Heart right ventricle (tissue), 16 donors: ENCODE data around the gene CDK5RAP3. TPM values are rescaled to one million over a fixed set of nuclear protein-coding genes. Genes with fewer than 3 reads are reported as not detected.

Source experiments
- ATAC-seq, 8 donors: fragments of 200-7000 bp; cut with Tn5 transposase; one replicate each; pipeline ENCODE4 v1.9.1; 2020; ENCODE audit warnings: mild to moderate bottlenecking in 8 of 8, moderate library complexity in 8 of 8, moderate number of reproducible peaks in 1 of 8
- DNase-seq, 2 donors: peaks; one replicate each; pipeline ENCODE4 v3.0.0-alpha.2; 2020
- H3K27ac ChIP-seq, 10 donors: fragments of 200-600 bp; sonication (generic) in 2 of 10; one replicate each; pipeline versions ENCODE4 v1.5.0 to v1.8.0; 2020 to 2022; ENCODE audit warnings: mild to moderate bottlenecking in 3 of 10
- H3K27me3 ChIP-seq, 7 donors: fragments of 200-600 bp; one replicate each; pipeline ENCODE4 v1.8.0; 2021 to 2022; ENCODE audit warnings: mild to moderate bottlenecking in 2 of 7
- H3K36me3 ChIP-seq, 9 donors: fragments of 200-600 bp; sonication (generic) in 1 of 9; one replicate each; pipeline versions ENCODE4 v1.5.0 to v1.8.0; 2020 to 2022; ENCODE audit warnings: mild to moderate bottlenecking in 2 of 9
- H3K4me1 ChIP-seq, 9 donors: fragments of 200-600 bp; sonication (generic) in 1 of 9; one replicate each; pipeline versions ENCODE4 v1.5.0 to v1.8.0; 2020 to 2022; ENCODE audit warnings: mild to moderate bottlenecking in 4 of 9
- H3K4me3 ChIP-seq, 10 donors: fragments of 200-600 bp; sonication (generic) in 2 of 10; one replicate each; pipeline versions ENCODE4 v1.5.0 to v1.8.0; 2020 to 2022; ENCODE audit warnings: mild to moderate bottlenecking in 7 of 10, moderate library complexity in 2 of 10
- H3K9me3 ChIP-seq, 11 donors: fragments of 200-600 bp in 10 of 11; sonication (generic) in 2 of 11; one replicate each; pipeline versions ENCODE4 v1.5.0 to v1.8.0; 2013 to 2022; ENCODE audit warnings: mild to moderate bottlenecking in 2 of 11, control low read depth in 1 of 11, moderate library complexity in 1 of 11
- WGBS, 2 donors: extraction: QIAGEN DNeasy Blood & Tissue Kit; methylation state at CpG; one replicate each; pipeline ENCODE4 v1.1.7; 2013; ENCODE audit warnings: inconsistent platforms in 1 of 2; 5-methylcytosine and 5-hydroxymethylcytosine counted together
- intact Hi-C, 10 donors: fragments of 100-400 bp; cut with DNase I; formaldehyde crosslinking; loops; one replicate each; pipeline versions ENCODE4 v1.11.1 to v1.14.2; 2022
- polyA plus RNA-seq, 2 donors: library from polyadenylated mRNA; stranded (reverse); fragments of 200-250 nt; gene quantifications; one replicate each; pipeline ENCODE4 v1.2.3, GENCODE V29; 2013
- total RNA-seq, 10 donors: library from RNA; stranded (reverse); fragmentation: NEBNext Ultra II Directional in 3 of 10; extraction: Animal tissue kit (Norgen Biotek cat#: 25700) in 3 of 10; gene quantifications; one replicate each; pipeline versions ENCODE4 v1.2.1 to v1.2.4, GENCODE V29; 2021 to 2023
- TF ChIP-seq, protein P1 (sequence below), 9 donors: fragments of 200-600 bp; sonication (generic) in 2 of 9; IDR thresholded peaks; one replicate each; pipeline versions ENCODE4 v1.5.0 to v1.8.0; 2021 to 2022; ENCODE audit warnings: antibody characterized with exemption in 9 of 9, mild to moderate bottlenecking in 5 of 9, moderate library complexity in 1 of 9
- donor health status: Arrhythmogenic right ventricular cardiomyopathy.
- donor health status: ischemic (EF 13 %, LVEDD 7.1; RV severe dilation, severe dysfunction).
- donor health status: healthy with polysubstance abuse.
- donor health status: DM: no; HTN: yes; CAD: no.
- donor health status: DM: no; HTN: no; CAD: no.
- donor health status: ischemic (EF 25% LVEDD 6.9; RV normal size, moderate dysfunction).
- donor health status: ischemic (EF 25% LVEDD 5.7; RV mildly dilated, moderate dysfunction).
- donor health status: healthy.
- donor health status: DM: yes; HTN: yes; CAD: no.
- donor health status: Ischemic cardiomyopathy.
- donor health status: ischemic (EF 35%, LVEDD 5.7; RV mildly dilated, moderate dysfunction).
- donor health status: nonischemic (EF 11% LVEDD 7.7; RV severe dilation, severe dysfunction).
- donor health status: DM: yes; HTN: yes; CAD: no.
- donor health status: PGD.
- donor health status: ischemic (EF 29% LVEDD 5.4; RV normal size, mild dysfunction).
- donor health status: nonischemic (EF 23%, LVEDD 6.1; RV moderate dilation, normal function).

CDK5RAP3 gene
- total and polyA plus RNA-seq, 12 donors = 44.0 to 143 (median 64.2) TPM

DNA sequence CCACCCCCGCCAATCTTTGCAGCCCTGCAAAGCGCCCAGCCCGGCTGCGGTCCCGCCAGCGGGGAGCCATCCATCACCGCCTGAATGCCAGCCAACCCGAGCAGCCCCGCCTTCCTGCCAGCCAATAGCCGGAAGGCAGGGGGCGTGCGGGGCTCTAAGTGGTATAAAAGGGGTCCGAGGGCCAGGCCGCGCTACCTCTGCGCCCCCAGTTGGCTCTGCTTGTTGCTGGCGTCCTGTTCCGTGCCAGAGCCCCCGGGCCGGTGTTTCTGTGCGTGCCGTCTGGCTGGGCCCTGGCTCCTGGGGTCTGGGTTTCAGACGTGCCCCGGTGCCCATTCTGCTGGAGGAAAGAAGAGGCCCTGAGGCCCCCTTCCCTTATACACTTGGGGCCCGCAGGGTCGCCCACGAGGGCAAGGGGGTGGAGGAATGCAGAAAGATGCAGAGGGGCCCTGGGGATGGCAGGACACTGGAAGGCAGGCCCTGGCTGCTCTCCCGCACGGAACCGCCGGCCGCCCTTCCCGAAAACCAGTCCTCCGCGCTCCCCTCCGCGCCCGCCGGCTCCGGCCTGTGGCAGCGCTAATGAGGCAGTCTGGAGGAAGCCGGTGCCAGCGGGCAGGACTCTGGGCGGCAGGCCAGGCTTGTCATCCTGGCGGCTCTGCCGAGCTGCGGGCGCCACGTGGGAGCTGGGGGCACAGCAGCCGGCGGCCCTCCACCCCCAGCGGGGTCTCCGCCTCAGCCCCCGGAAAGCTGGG is 52.7 kb downstream of the CDK5RAP3 start:
- ATAC-seq (peak; percentile 34 to 78 (median 55)), DNase-seq (peak; percentile 77 to 84)
- H3K4me3 ChIP-seq = peak overlapping the region; percentile 27 to 60 (median 54)
- H3K27me3 ChIP-seq = peaks cover 0 to 33% (median 16%) of the 10 kb centered on the region in 7 donors
- intact Hi-C loops = loop anchor here in 5 of 10 donors (2.0 to 10.0 kb wide), 3 partner anchors 107 to 591 kb away; partner anchors contain the start of genes HOXB7 (in 5 of the 5) and HOXB8 (in 5 of the 5)
- 0 to 4% methylated on average over 53 to 54 of the region's 54 CpGs for WGBS, 2 donors
- no peaks in the 10 kb centered on the region for H3K9me3 ChIP-seq
- peak overlapping the region; percentile 47 to 91 (median 83) for H3K27ac ChIP-seq
- TF ChIP-seq, protein P1, sequence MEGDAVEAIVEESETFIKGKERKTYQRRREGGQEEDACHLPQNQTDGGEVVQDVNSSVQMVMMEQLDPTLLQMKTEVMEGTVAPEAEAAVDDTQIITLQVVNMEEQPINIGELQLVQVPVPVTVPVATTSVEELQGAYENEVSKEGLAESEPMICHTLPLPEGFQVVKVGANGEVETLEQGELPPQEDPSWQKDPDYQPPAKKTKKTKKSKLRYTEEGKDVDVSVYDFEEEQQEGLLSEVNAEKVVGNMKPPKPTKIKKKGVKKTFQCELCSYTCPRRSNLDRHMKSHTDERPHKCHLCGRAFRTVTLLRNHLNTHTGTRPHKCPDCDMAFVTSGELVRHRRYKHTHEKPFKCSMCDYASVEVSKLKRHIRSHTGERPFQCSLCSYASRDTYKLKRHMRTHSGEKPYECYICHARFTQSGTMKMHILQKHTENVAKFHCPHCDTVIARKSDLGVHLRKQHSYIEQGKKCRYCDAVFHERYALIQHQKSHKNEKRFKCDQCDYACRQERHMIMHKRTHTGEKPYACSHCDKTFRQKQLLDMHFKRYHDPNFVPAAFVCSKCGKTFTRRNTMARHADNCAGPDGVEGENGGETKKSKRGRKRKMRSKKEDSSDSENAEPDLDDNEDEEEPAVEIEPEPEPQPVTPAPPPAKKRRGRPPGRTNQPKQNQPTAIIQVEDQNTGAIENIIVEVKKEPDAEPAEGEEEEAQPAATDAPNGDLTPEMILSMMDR (IDR thresholded peaks at IDR 0.05) = peak in 5 of 9 donors; percentile 29 to 46 (median 33)
- peaks cover 18 to 51% (median 41%) of the 10 kb centered on the region in 9 donors for H3K4me1 ChIP-seq
- no peaks in the 10 kb centered on the region for H3K36me3 ChIP-seq

DNA sequence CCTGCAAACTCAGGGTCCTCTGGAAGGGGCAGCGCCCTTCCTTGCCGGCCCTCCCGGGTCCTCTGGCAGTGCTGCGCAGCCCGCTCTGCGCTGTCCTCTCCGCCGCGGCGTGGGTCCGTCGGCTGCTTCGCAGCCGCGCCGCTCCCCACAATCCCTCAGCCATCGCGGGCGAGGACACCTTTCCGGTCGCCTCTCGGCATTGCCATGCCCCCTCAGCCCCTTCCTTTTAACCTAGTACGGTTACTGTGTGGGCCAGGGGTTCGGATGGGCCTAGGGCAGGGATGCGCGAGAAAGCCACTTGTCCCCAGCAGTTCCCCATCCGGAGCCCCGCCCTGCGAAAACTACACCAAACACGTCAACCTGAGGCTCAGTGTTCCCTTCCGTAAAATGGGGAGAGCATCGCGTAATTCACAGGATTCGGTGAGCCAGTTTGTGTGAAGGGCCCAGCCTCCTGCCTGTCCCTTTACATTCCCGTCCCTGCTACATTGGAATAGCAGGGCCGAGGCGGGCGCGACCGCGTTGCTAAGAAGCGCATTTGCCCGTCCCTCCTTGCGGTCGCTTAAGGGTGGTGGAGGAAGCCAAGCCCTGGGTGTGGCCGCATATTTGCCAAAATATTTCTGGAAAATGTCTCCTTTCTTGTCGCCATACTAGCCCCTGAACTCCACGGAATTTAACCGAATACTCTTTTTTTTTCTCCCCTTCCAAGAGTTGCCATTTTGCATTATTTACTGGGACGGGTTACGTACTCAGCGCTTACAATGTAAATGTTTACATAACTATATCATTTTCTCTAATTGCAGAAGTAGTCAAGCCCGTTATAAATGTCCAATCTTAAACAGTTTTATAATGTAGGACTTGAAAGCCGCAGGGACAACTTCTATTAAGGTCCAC is 53.5 kb downstream of the CDK5RAP3 start:
- DNase-seq = peak; percentile 24 to 42
- H3K4me3 ChIP-seq = peak overlapping the region; percentile 27 to 60 (median 54)
- peak in 6 of 8 donors; percentile 0 to 24 (median 0) for ATAC-seq

DNA sequence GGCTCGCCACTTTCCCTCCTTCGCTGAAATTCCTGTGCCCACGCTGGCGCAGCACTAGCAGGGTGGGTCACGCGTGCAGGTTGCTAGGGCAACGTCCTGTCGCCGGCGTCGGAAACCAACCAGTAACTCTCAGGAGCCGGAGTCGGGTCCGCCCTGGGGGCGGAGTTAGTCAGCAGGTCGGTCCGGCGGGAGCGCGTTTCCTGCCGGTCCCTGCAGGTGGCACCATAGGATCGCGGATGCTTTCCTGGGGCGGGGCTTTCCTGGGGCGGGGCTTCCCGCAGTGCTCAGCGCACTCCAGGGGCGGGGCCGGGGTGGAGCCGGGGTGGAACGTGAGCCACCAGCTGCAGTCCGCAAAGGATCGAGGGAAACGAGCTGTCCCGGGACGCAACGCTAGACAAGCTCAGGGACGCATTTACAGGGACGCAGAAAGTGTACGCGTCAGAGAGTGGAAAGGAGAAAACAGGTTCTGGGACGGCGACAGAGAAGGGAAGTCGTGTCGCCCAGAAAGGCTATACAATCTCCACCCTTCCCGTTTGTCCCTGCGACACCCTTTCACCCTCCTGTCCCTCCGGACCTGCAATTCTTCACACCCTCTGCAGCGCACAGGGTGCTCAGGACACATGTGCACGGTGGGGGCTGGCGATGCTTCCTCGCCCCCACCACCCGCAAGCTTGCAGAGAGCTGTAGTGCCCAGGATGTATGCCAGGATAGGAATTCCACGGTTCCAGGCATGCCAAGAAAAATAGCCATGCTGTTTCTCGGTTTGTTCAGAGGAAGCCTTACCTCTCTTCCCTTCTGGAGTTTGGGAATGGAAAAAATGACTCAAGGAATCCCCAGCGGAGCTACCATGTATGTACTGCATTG is 54.4 kb downstream of the CDK5RAP3 start:
- Histone ChIP-seq H3K36me3 (no peaks in the 10 kb centered on the region), H3K4me1 (peaks cover 18 to 52% (median 41%) of the 10 kb centered on the region in 9 donors), H3K9me3 (no peaks in the 10 kb centered on the region), H3K27me3 (peaks cover 0 to 28% (median 16%) of the 10 kb centered on the region in 7 donors), H3K4me3 (peak overlapping the region; percentile 27 to 60 (median 54)), H3K27ac (peak overlapping the region; percentile 32 to 89 (median 79))
- TF ChIP-seq, protein P1 (IDR thresholded peaks at IDR 0.05) = peak; percentile 53 to 88 (median 80)
- intact Hi-C loops = loop anchor here in 9 of 10 donors (1.0 to 10.0 kb wide), 8 partner anchors 49 to 592 kb away; partner anchors contain the start of genes HOXB8 (in 6 of the 9) and HOXB7 (in 5 of the 9)
- DNase-seq (peak; percentile 96 to 98), ATAC-seq (peak; percentile 87 to 95 (median 92))
- WGBS, 2 donors = 1% methylated on average over 54 to 56 of the region's 56 CpGs

More for the DNA sequence above, 53.5 kb downstream of the CDK5RAP3 start:
- intact Hi-C loops = loop anchor here in 9 of 10 donors (1.0 to 10.0 kb wide), 8 partner anchors 50 to 593 kb away; partner anchors contain the start of genes HOXB8 (in 6 of the 9) and HOXB7 (in 5 of the 9)
- H3K36me3 ChIP-seq = no peaks in the 10 kb centered on the region
- TF ChIP-seq, protein P1 (IDR thresholded peaks at IDR 0.05) = no peak
- 1% methylated on average over 54 of the region's 54 CpGs for WGBS, 2 donors
- H3K27ac ChIP-seq = peak overlapping the region in 9 of 10 donors; percentile 78 to 91 (median 83)
- no peaks in the 10 kb centered on the region for H3K9me3 ChIP-seq
- peaks cover 0 to 28% (median 16%) of the 10 kb centered on the region in 7 donors for H3K27me3 ChIP-seq
- H3K4me1 ChIP-seq = peaks cover 18 to 51% (median 41%) of the 10 kb centered on the region in 9 donors
